Panc1 (cell line): ENCODE data around the gene MTHFD1L. TPM values are rescaled to one million over a fixed set of nuclear protein-coding genes. Genes with fewer than 3 reads are reported as not detected.

ENCODE experiments used
- ATAC-seq: fragments of 200-7000 bp; cut with Tn5 transposase; 2 replicates; pipeline ENCODE4 v1.9.1; 2020; ENCODE audit warnings: mild to moderate bottlenecking, moderate library complexity
- BruUV-seq: library from RNA; stranded (reverse); fragments of 400-500 nt; replicated peaks from 2 replicates; lab custom pipeline; 2021; lab: Mats Ljungman, UMichigan
- CTCF ChIA-PET: fragments of 300-600 bp; sonication (Branson Sonifier 250); formaldehyde crosslinking; loops from one replicate; lab custom pipeline; 2022; ENCODE audit warnings: antibody characterized with exemption; lab: Charles Lee
- POLR2A ChIA-PET: fragments of 300-600 bp; sonication (Branson Sonifier 250); formaldehyde crosslinking; loops from one replicate; lab custom pipeline; 2022; ENCODE audit warnings: antibody characterized with exemption; lab: Charles Lee
- DNase-seq: peaks from one replicate; pipeline ENCODE4 v3.0.0-alpha.2; 2010; ENCODE audit warnings: low read depth, low spot score
- H3K27ac ChIP-seq: 2 replicates; pipeline ENCODE4 v1.5.1; 2011; ENCODE audit warnings: mild to moderate bottlenecking, low read length, inconsistent platforms
- H3K27me3 ChIP-seq: fragments of 200-500 bp; sonication (Bioruptor generic); 2 replicates; pipeline ENCODE4 v1.6.0; 2014; ENCODE audit warnings: low read length, inconsistent platforms; ENCODE audit not compliant: control insufficient read depth, insufficient read depth
- H3K36me3 ChIP-seq: fragments of 200-500 bp; sonication (Bioruptor generic); 2 replicates; pipeline ENCODE4 v1.5.1; 2014; ENCODE audit warnings: inconsistent platforms, mild to moderate bottlenecking, low read length, moderate library complexity; ENCODE audit not compliant: control insufficient read depth, insufficient read depth
- H3K4me1 ChIP-seq: 2 replicates; pipeline ENCODE4 v1.5.1; 2011; ENCODE audit warnings: inconsistent platforms, mild to moderate bottlenecking, low read length, moderate library complexity; ENCODE audit not compliant: control insufficient read depth, insufficient read depth
- H3K4me3 ChIP-seq, 2 experiments: 2 replicates each; pipeline ENCODE4 v1.5.1; 2011 to 2012; ENCODE audit warnings: low read depth in 2 of 2, low read length in 2 of 2, mild to moderate bottlenecking in 2 of 2, inconsistent platforms in 1 of 2, moderate library complexity in 1 of 2
- H3K9me3 ChIP-seq: fragments of 200-500 bp; sonication (Bioruptor generic); 2 replicates; pipeline ENCODE4 v1.5.1; 2014; ENCODE audit warnings: low read depth, mild to moderate bottlenecking, inconsistent platforms, low read length, moderate library complexity; ENCODE audit not compliant: control insufficient read depth, insufficient read depth
- CTCF ChIP-seq: fragments of 450-650 bp; IDR thresholded peaks from 2 replicates; pipeline ENCODE4 v1.5.1; 2017; ENCODE audit warnings: mild to moderate bottlenecking
- POLR2AphosphoS5 ChIP-seq: IDR thresholded peaks from 2 replicates; pipeline ENCODE4 v1.6.1; 2012; ENCODE audit warnings: mild to moderate bottlenecking, low read depth, low read length, moderate library complexity
- REST ChIP-seq, 2 experiments: IDR thresholded peaks; 2 replicates each; pipeline ENCODE4 v1.6.1; 2011 to 2012; ENCODE audit warnings: low read depth in 2 of 2, control low read depth in 1 of 2, low read length in 1 of 2, mild to moderate bottlenecking in 1 of 2, moderate library complexity in 1 of 2; ENCODE audit not compliant: insufficient read depth in 1 of 2
- SIN3A ChIP-seq: IDR thresholded peaks from 2 replicates; pipeline ENCODE4 v1.6.1; 2012; ENCODE audit warnings: low read depth, mild to moderate bottlenecking, low read length, moderate library complexity, borderline replicate concordance; ENCODE audit not compliant: insufficient read depth
- TCF7L2 ChIP-seq: IDR thresholded peaks from 2 replicates; pipeline ENCODE4 v1.6.1; 2011; ENCODE audit warnings: mild to moderate bottlenecking, low read depth, low read length, inconsistent platforms
- in situ Hi-C: cut with HindIII; loops from 2 replicates; pipeline ENCODE4 v1.10.0; 2016; ENCODE audit warnings: low sequenced_read_pairs, low pct_unique_long_range_greater_than_20kb
- intact Hi-C: fragments of 100-400 bp; cut with micrococcal nuclease; formaldehyde crosslinking; loops from one replicate; pipeline ENCODE4 v1.10.0; 2022; ENCODE audit not compliant: unreplicated experiment
- total RNA-seq: library from RNA; stranded (reverse); gene quantifications from one replicate; pipeline ENCODE4 v1.2.1, GENCODE V29; 2021; ENCODE audit not compliant: unreplicated experiment

The MTHFD1L gene
- total RNA-seq, 1 experiment from 2014 or later, result 76.2 TPM

- H3K4me3 ChIP-seq, result no peak overlapping the region
- no TSS peak for BruUV-seq
- in situ Hi-C loops (no loop called here), intact Hi-C loops (no loop called here)
- ChIA-PET POLR2A (no interaction called here), CTCF (no interaction called here)
- DNase-seq (no peak), ATAC-seq (no peak)
- no peak overlapping the region for H3K27ac ChIP-seq
- no peaks in the 10 kb centered on the region for H3K9me3 ChIP-seq
- TF ChIP-seq TCF7L2 (no peak), POLR2AphosphoS5 (no peak), CTCF (no peak), SIN3A (no peak), REST (IDR thresholded peaks at IDR 0.05; ENCODE audit: insufficient read depth in 1 of 2, low read depth in 2 of 2, low read length in 1 of 2) (no peak)
- H3K27me3 ChIP-seq, result no peaks in the 10 kb centered on the region
- peaks cover 22% of the 10 kb centered on the region; the same call in 1 of the 2 replicates for H3K36me3 ChIP-seq
- H3K4me1 ChIP-seq, result peaks cover 7% of the 10 kb centered on the region; the same call in 1 of the 2 replicates
Observed at GRCh38 chr6:150880336-150880735, 14.8 kb downstream of the MTHFD1L start.

GRCh38 chr6:150881911-150882481 lies 16.5 kb downstream of the MTHFD1L start:
- H3K27me3 ChIP-seq, result no peaks in the 10 kb centered on the region
- ChIA-PET CTCF (no interaction called here), POLR2A (no interaction called here)
- no peak overlapping the region; the same call in 1 of the 2 replicates for H3K27ac ChIP-seq
- no peak for DNase-seq
- no peaks in the 10 kb centered on the region for H3K9me3 ChIP-seq
- intact Hi-C loops (no loop called here), in situ Hi-C loops (no loop called here)
- H3K4me1 ChIP-seq, result peaks cover 7% of the 10 kb centered on the region; the same call in 1 of the 2 replicates
- peak; percentile 88 for ATAC-seq
- no TSS peak for BruUV-seq
- H3K4me3 ChIP-seq, result no peak overlapping the region
- TF ChIP-seq TCF7L2, result no peak
- no peak for TF ChIP-seq POLR2AphosphoS5
- TF ChIP-seq REST (IDR thresholded peaks at IDR 0.05; ENCODE audit: insufficient read depth in 1 of 2, low read depth in 2 of 2, low read length in 1 of 2), result no peak
- peaks cover 24% of the 10 kb centered on the region for H3K36me3 ChIP-seq
